Measurements from ENCODE around the gene SCNN1A. TPM values are rescaled to one million over a fixed set of nuclear protein-coding genes. Genes with fewer than 3 reads are reported as not detected.

SCNN1A gene
- total RNA-seq, 1 experiment from 2014 or later: 136 TPM

DNA sequence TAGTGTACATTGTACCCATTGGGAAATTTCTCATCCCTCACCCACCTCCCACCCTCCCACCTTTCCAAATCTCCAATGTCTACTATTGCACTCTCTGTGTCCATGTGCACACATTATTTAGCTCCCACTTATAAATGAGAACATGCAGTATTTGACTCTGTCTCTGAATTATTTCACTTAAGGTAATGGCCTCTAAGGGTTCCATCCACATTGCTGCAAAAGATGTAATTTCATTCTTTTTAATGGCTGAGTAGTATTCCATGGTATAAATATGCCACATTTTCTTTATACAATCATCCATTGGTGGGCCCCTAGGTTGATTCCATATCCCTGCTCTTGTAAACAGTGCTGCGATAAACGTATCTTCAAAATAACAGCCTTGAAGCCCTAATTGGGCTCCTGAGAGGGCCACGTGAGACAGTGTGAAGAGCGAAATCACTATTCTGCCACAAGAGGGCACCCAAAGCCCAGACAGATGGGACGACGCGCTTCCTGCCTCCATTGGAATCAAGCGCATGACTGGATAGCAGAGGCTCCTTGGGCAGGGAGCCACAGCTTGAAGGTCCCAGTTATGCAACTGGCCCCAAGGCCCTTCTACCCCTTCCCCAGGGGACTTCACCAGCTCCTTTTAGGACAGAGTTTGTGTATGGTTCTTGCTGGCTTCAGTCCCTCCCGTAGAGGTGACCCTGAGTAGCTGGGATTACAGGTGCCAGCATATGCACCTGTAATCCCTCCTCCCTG lies 48.1 kb upstream of the SCNN1A start:
- H3K27me3 Mint-ChIP-seq (ENCODE audit: insufficient read depth, unreplicated experiment): no peaks in the 10 kb centered on the region
- intact Hi-C loops (cut with micrococcal nuclease): loop anchor here (1.0 to 2.0 kb wide), 5 partner anchors 42 to 273 kb away; partner anchors contain the start of gene MRPL51
- H3K4me1 Mint-ChIP-seq (ENCODE audit: insufficient read depth, unreplicated experiment): peaks cover 5% of the 10 kb centered on the region
- CTCF ChIA-PET: interaction anchor here (0.6 to 5.5 kb wide), 43 partner anchors 9 to 524 kb away, joined by 3 to 99 read pairs (median 4); partner anchors contain the start of genes GAPDH, NOP2, TAPBPL and VAMP1
- H3K4me3 Mint-ChIP-seq (ENCODE audit: unreplicated experiment): no peak overlapping the region
- no peak overlapping the region for H3K27ac Mint-ChIP-seq (ENCODE audit: low read depth, unreplicated experiment)
- no peaks in the 10 kb centered on the region for H3K9me3 Mint-ChIP-seq (ENCODE audit: unreplicated experiment)
- POLR2A ChIA-PET: interaction anchor here (0.8 to 4.0 kb wide), 14 partner anchors 28 to 145 kb away, joined by 3 to 14 read pairs (median 4); partner anchors contain the start of genes GAPDH, NOP2, SCNN1A and TAPBPL
- DNase-seq (ENCODE audit: unreplicated experiment): peak; percentile 96
- TF ChIP-seq, protein P1, sequence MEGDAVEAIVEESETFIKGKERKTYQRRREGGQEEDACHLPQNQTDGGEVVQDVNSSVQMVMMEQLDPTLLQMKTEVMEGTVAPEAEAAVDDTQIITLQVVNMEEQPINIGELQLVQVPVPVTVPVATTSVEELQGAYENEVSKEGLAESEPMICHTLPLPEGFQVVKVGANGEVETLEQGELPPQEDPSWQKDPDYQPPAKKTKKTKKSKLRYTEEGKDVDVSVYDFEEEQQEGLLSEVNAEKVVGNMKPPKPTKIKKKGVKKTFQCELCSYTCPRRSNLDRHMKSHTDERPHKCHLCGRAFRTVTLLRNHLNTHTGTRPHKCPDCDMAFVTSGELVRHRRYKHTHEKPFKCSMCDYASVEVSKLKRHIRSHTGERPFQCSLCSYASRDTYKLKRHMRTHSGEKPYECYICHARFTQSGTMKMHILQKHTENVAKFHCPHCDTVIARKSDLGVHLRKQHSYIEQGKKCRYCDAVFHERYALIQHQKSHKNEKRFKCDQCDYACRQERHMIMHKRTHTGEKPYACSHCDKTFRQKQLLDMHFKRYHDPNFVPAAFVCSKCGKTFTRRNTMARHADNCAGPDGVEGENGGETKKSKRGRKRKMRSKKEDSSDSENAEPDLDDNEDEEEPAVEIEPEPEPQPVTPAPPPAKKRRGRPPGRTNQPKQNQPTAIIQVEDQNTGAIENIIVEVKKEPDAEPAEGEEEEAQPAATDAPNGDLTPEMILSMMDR (IDR thresholded peaks at IDR 0.05; ENCODE audit: unreplicated experiment): peak; percentile 88
- no TSS peak for BruUV-seq (replicated peaks)
- peaks cover 8% of the 10 kb centered on the region for H3K36me3 Mint-ChIP-seq (ENCODE audit: insufficient read depth, unreplicated experiment)

DNA sequence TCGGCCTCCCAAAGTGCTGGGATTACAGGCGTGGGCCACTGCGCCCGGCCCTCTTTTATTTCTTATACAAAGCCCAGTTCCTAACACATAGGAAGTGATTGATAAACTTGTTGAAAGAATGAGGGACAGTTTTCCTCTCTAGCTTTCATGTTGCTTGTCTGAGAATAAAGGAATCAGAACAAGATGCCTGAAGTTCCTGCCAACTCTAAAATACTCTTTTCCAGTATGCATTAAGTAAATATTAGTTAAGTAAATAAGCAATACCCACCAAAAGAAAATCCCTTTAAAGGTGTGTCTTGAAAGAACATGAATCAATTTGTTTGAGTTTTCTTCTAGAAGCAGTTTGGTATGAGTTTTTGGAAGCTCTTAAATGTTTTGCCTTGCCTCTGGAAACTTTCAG lies 45.0 kb upstream of the SCNN1A start:
- ChIA-PET CTCF (interaction anchor here (0.9 to 1.2 kb wide), 2 partner anchors 45 to 138 kb away, joined by 3 read pairs; no protein-coding TSS in a partner anchor), POLR2A (interaction anchor here (1.1 kb wide), 1 partner anchor 119 kb away, joined by 3 read pairs; no protein-coding TSS in a partner anchor)
- BruUV-seq (replicated peaks): TSS peak; percentile 12
- no peak overlapping the region for H3K4me3 Mint-ChIP-seq (ENCODE audit: unreplicated experiment)
- peaks cover 5% of the 10 kb centered on the region for H3K4me1 Mint-ChIP-seq (ENCODE audit: insufficient read depth, unreplicated experiment)
- no peaks in the 10 kb centered on the region for H3K27me3 Mint-ChIP-seq (ENCODE audit: insufficient read depth, unreplicated experiment)
- no peak overlapping the region for H3K27ac Mint-ChIP-seq (ENCODE audit: low read depth, unreplicated experiment)
- H3K36me3 Mint-ChIP-seq (ENCODE audit: insufficient read depth, unreplicated experiment): peaks cover 28% of the 10 kb centered on the region
- intact Hi-C loops (cut with micrococcal nuclease): no loop called here
- TF ChIP-seq, protein P1 (IDR thresholded peaks at IDR 0.05; ENCODE audit: unreplicated experiment): no peak
- no peaks in the 10 kb centered on the region for H3K9me3 Mint-ChIP-seq (ENCODE audit: unreplicated experiment)
- no peak for DNase-seq (ENCODE audit: unreplicated experiment)

DNA sequence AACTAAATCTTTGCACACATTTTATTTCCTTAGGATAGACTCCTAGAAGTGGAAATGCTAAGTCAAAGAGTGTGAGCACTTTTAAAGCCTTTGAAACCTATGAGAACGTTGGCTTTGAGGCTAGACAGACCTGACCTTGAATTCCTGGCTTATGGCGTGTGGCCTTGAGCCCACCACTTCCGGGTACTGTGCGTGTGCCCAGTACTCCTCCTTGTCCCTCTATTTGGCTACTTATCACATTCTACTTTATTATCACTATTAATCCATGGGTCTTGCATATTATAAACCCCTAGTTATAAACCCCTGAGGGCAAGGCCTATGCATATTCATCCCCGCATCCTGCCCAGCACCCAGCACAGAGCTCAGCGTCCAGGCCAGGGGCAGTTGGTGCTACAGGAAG lies 43.4 kb upstream of the SCNN1A start:
- Mint-ChIP-seq H3K27ac (ENCODE audit: low read depth, unreplicated experiment) (no peak overlapping the region), H3K4me3 (ENCODE audit: unreplicated experiment) (no peak overlapping the region), H3K4me1 (ENCODE audit: insufficient read depth, unreplicated experiment) (peaks cover 2% of the 10 kb centered on the region), H3K27me3 (ENCODE audit: insufficient read depth, unreplicated experiment) (no peaks in the 10 kb centered on the region), H3K36me3 (ENCODE audit: insufficient read depth, unreplicated experiment) (peaks cover 44% of the 10 kb centered on the region), H3K9me3 (ENCODE audit: unreplicated experiment) (no peaks in the 10 kb centered on the region)
- no TSS peak for BruUV-seq (replicated peaks)
- TF ChIP-seq, protein P1 (IDR thresholded peaks at IDR 0.05; ENCODE audit: unreplicated experiment): no peak
- CTCF ChIA-PET: interaction anchor here (0.6 to 1.5 kb wide), 2 partner anchors 47 to 726 kb away, joined by 3 to 8 read pairs; no protein-coding TSS in a partner anchor
- DNase-seq (ENCODE audit: unreplicated experiment): no peak
- POLR2A ChIA-PET: interaction anchor here (0.6 to 1.0 kb wide), 4 partner anchors 15 to 35 kb away, joined by 3 to 4 read pairs (median 3); partner anchors contain the start of gene TAPBPL
- intact Hi-C loops (cut with micrococcal nuclease): no loop called here

DNA sequence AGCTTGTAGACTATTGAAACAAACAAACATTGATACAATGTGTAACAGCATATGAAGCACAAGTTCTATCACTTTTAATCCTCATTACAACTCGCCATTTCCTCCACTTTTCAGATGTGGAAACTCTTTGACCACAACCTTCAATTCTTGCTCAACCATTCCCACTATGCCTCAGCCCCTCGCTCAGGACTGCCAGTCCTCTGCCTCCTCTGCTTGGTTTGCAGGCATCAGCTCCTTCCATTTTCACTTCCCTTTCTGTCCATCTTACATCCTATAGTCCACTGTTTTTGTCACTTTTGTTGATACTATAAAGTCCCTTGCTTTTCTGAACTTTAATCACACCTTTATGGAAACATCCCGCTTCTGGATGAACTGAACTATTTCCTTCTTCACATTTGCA lies 41.2 kb upstream of the SCNN1A start:
- ChIA-PET CTCF (interaction anchor here (0.5 to 2.4 kb wide), 4 partner anchors 49 to 122 kb away, joined by 3 to 16 read pairs (median 5); no protein-coding TSS in a partner anchor), POLR2A (interaction anchor here (0.6 kb wide), 2 partner anchors 24 to 26 kb away, joined by 3 read pairs; no protein-coding TSS in a partner anchor)
- Mint-ChIP-seq H3K36me3 (ENCODE audit: insufficient read depth, unreplicated experiment) (peaks cover 57% of the 10 kb centered on the region), H3K27me3 (ENCODE audit: insufficient read depth, unreplicated experiment) (no peaks in the 10 kb centered on the region), H3K4me3 (ENCODE audit: unreplicated experiment) (no peak overlapping the region), H3K4me1 (ENCODE audit: insufficient read depth, unreplicated experiment) (no peaks in the 10 kb centered on the region), H3K9me3 (ENCODE audit: unreplicated experiment) (no peaks in the 10 kb centered on the region), H3K27ac (ENCODE audit: low read depth, unreplicated experiment) (no peak overlapping the region)
- TF ChIP-seq, protein P1 (IDR thresholded peaks at IDR 0.05; ENCODE audit: unreplicated experiment): no peak
- no TSS peak for BruUV-seq (replicated peaks)
- DNase-seq (ENCODE audit: unreplicated experiment): no peak
- intact Hi-C loops (cut with micrococcal nuclease): no loop called here

All from MCF 10A (cell line).